K562 (cell line): ENCODE data around the gene ABCG5.

ENCODE experiments used
- TOE1 ChIP-seq, 2 experiments: fragments of 450-650 bp in 1 of 2; sonication (generic) in 1 of 2; formaldehyde crosslinking in 1 of 2; IDR thresholded peaks; 2 replicates each; pipeline versions ENCODE4 v1.7.1 to v1.8.0; 2016 to 2022; ENCODE audit warnings: borderline replicate concordance in 2 of 2, mild to moderate bottlenecking in 2 of 2, antibody characterized with exemption in 1 of 2, inconsistent platforms in 1 of 2, low read depth in 1 of 2, missing genetic modification reagents in 1 of 2, moderate library complexity in 1 of 2
- TRIM28 ChIP-seq: fragments of 450-650 bp; IDR thresholded peaks from 2 replicates; pipeline ENCODE4 v1.6.1; 2017
- ZBTB8A ChIP-seq: fragments of 450-650 bp; IDR thresholded peaks from 2 replicates; pipeline ENCODE4 v1.6.1; 2018; ENCODE audit warnings: mild to moderate bottlenecking, moderate library complexity; ENCODE audit not compliant: partially characterized antibody

DNA sequence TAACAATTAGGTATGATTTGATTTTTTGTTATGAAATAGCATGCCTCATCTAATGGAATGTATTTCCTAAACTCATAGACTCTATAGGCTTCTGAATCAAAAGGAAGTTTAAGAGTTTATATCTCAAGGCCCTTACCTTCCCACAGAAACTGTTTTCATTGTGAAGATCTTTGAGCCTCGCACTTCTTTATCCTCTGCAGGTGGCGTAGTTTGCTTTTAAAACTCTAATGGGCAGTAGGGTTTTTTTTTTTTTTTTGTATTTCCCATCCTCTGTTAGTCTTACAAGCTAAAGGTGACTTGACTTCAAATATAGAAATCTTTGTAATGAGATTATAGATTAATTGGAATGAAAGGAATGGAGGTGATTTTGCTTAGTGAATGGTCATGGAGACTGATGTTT lies 36.5 kb downstream of the ABCG5 start:
- TF ChIP-seq ZBTB8A (no peak), TOE1 (IDR thresholded peaks at IDR 0.05; ENCODE audit: borderline replicate concordance) (no peak), TOE1 (CRISPR knock-in tag; IDR thresholded peaks at IDR 0.05; ENCODE audit: borderline replicate concordance, low read depth) (no peak), TRIM28 (no peak)
